Measurements from ENCODE around the gene FBXO10.
A peak's percentile ranks its signal among the peaks of the same experiment; 100 is the strongest.
"Not testable (repeated sequence)": the region's sequence is repeated elsewhere in the genome, so short reads cannot be mapped to it uniquely, and the experiment has no call there.

The FBXO10 gene

GRCh38 chr9:37477443-37477842 is 98.7 kb downstream of the FBXO10 start:
- H3K36me3 ChIP-seq (ENCODE audit: control insufficient read depth in 2 of 2, insufficient read depth in 2 of 2, low read length in 2 of 2); H3K27me3 ChIP-seq (ENCODE audit: control insufficient read depth in 1 of 2, insufficient read depth in 2 of 2, low read length in 2 of 2); H3K9ac ChIP-seq (ENCODE audit: low read length in 2 of 2); H3K27ac ChIP-seq (ENCODE audit: low read length); H3K9me3 ChIP-seq (ENCODE audit: control insufficient read depth in 2 of 2, low read length in 2 of 2); H3K4me3 ChIP-seq (ENCODE audit: low read length in 2 of 2); H3K4me1 ChIP-seq (ENCODE audit: control insufficient read depth, insufficient read depth, low read length): not testable (repeated sequence)

- Histone ChIP-seq H3K27me3 (ENCODE audit: control insufficient read depth in 1 of 2, insufficient read depth in 2 of 2, low read length in 2 of 2) (no peaks in the 10 kb centered on the region), H3K27ac (ENCODE audit: low read length) (no peak overlapping the region), H3K9me3 (ENCODE audit: control insufficient read depth in 2 of 2, low read length in 2 of 2) (peaks cover 0 to 3% of the 10 kb centered on the region in 2 donors), H3K4me3 (ENCODE audit: low read length in 2 of 2) (no peak overlapping the region), H3K36me3 (ENCODE audit: control insufficient read depth in 2 of 2, insufficient read depth in 2 of 2, low read length in 2 of 2) (no peaks in the 10 kb centered on the region), H3K9ac (ENCODE audit: low read length in 2 of 2) (no peak overlapping the region), H3K4me1 (ENCODE audit: control insufficient read depth, insufficient read depth, low read length) (no peaks in the 10 kb centered on the region)
These were observed 99.2 kb downstream of the FBXO10 start for GRCh38 chr9:37476930-37477329.

- H3K36me3 ChIP-seq (ENCODE audit: control insufficient read depth in 2 of 2, insufficient read depth in 2 of 2, low read length in 2 of 2), result no peaks in the 10 kb centered on the region
- peaks cover 0 to 3% of the 10 kb centered on the region in 2 donors for H3K9me3 ChIP-seq (ENCODE audit: control insufficient read depth in 2 of 2, low read length in 2 of 2)
- H3K27ac ChIP-seq (ENCODE audit: low read length), result no peak overlapping the region
- H3K27me3 ChIP-seq (ENCODE audit: control insufficient read depth in 1 of 2, insufficient read depth in 2 of 2, low read length in 2 of 2), result no peaks in the 10 kb centered on the region
- no peak overlapping the region for H3K9ac ChIP-seq (ENCODE audit: low read length in 2 of 2)
- no peaks in the 10 kb centered on the region for H3K4me1 ChIP-seq (ENCODE audit: control insufficient read depth, insufficient read depth, low read length)
- no peak overlapping the region for H3K4me3 ChIP-seq (ENCODE audit: low read length in 2 of 2)
These were observed 101.7 kb downstream of the FBXO10 start for GRCh38 chr9:37474438-37474837.

GRCh38 chr9:37473982-37474381 is 102.2 kb downstream of the FBXO10 start:
- not testable (repeated sequence) for H3K36me3 ChIP-seq (ENCODE audit: control insufficient read depth in 2 of 2, insufficient read depth in 2 of 2, low read length in 2 of 2); H3K9ac ChIP-seq (ENCODE audit: low read length in 2 of 2); H3K9me3 ChIP-seq (ENCODE audit: control insufficient read depth in 2 of 2, low read length in 2 of 2); H3K27ac ChIP-seq (ENCODE audit: low read length); H3K4me1 ChIP-seq (ENCODE audit: control insufficient read depth, insufficient read depth, low read length); H3K4me3 ChIP-seq (ENCODE audit: low read length in 2 of 2); H3K27me3 ChIP-seq (ENCODE audit: control insufficient read depth in 1 of 2, insufficient read depth in 2 of 2, low read length in 2 of 2)

GRCh38 chr9:37471942-37472684 is 104.1 kb downstream of the FBXO10 start:
- H3K9ac ChIP-seq (ENCODE audit: low read length in 2 of 2), result peak overlapping the region; percentile 43 to 57
- H3K27ac ChIP-seq (ENCODE audit: low read length), result peak overlapping the region; percentile 26
- no peaks in the 10 kb centered on the region for H3K36me3 ChIP-seq (ENCODE audit: control insufficient read depth in 2 of 2, insufficient read depth in 2 of 2, low read length in 2 of 2)
- no peaks in the 10 kb centered on the region for H3K4me1 ChIP-seq (ENCODE audit: control insufficient read depth, insufficient read depth, low read length)
- H3K4me3 ChIP-seq (ENCODE audit: low read length in 2 of 2), result peak overlapping the region; percentile 50 to 64
- no peaks in the 10 kb centered on the region for H3K27me3 ChIP-seq (ENCODE audit: control insufficient read depth in 1 of 2, insufficient read depth in 2 of 2, low read length in 2 of 2)
- peaks cover 0 to 3% of the 10 kb centered on the region in 2 donors for H3K9me3 ChIP-seq (ENCODE audit: control insufficient read depth in 2 of 2, low read length in 2 of 2)

- Histone ChIP-seq H3K4me3 (ENCODE audit: low read length in 2 of 2) (no peak overlapping the region), H3K27ac (ENCODE audit: low read length) (no peak overlapping the region), H3K4me1 (ENCODE audit: control insufficient read depth, insufficient read depth, low read length) (peaks cover 16% of the 10 kb centered on the region), H3K36me3 (ENCODE audit: control insufficient read depth in 2 of 2, insufficient read depth in 2 of 2, low read length in 2 of 2) (no peaks in the 10 kb centered on the region), H3K9me3 (ENCODE audit: control insufficient read depth in 2 of 2, low read length in 2 of 2) (no peaks in the 10 kb centered on the region), H3K9ac (ENCODE audit: low read length in 2 of 2) (no peak overlapping the region), H3K27me3 (ENCODE audit: control insufficient read depth in 1 of 2, insufficient read depth in 2 of 2, low read length in 2 of 2) (no peaks in the 10 kb centered on the region)
These were observed 107.6 kb downstream of the FBXO10 start for GRCh38 chr9:37468620-37469019.

GRCh38 chr9:37467530-37467929 is 108.7 kb downstream of the FBXO10 start:
- H3K9ac ChIP-seq (ENCODE audit: low read length in 2 of 2); H3K36me3 ChIP-seq (ENCODE audit: control insufficient read depth in 2 of 2, insufficient read depth in 2 of 2, low read length in 2 of 2); H3K27ac ChIP-seq (ENCODE audit: low read length); H3K9me3 ChIP-seq (ENCODE audit: control insufficient read depth in 2 of 2, low read length in 2 of 2); H3K27me3 ChIP-seq (ENCODE audit: control insufficient read depth in 1 of 2, insufficient read depth in 2 of 2, low read length in 2 of 2); H3K4me3 ChIP-seq (ENCODE audit: low read length in 2 of 2): not testable (repeated sequence)
- H3K4me1 ChIP-seq (ENCODE audit: control insufficient read depth, insufficient read depth, low read length), result peaks cover 24% of the 10 kb centered on the region

- Histone ChIP-seq H3K9ac (ENCODE audit: low read length in 2 of 2) (peak overlapping the region; percentile 70 to 80), H3K36me3 (ENCODE audit: control insufficient read depth in 2 of 2, insufficient read depth in 2 of 2, low read length in 2 of 2) (no peaks in the 10 kb centered on the region), H3K4me3 (ENCODE audit: low read length in 2 of 2) (peak overlapping the region; percentile 80 to 86), H3K4me1 (ENCODE audit: control insufficient read depth, insufficient read depth, low read length) (peaks cover 26% of the 10 kb centered on the region), H3K9me3 (ENCODE audit: control insufficient read depth in 2 of 2, low read length in 2 of 2) (no peaks in the 10 kb centered on the region), H3K27ac (ENCODE audit: low read length) (peak overlapping the region; percentile 96), H3K27me3 (ENCODE audit: control insufficient read depth in 1 of 2, insufficient read depth in 2 of 2, low read length in 2 of 2) (no peaks in the 10 kb centered on the region)
These were observed 110.0 kb downstream of the FBXO10 start for GRCh38 chr9:37466037-37466709.

GRCh38 chr9:37465249-37466036 is 110.7 kb downstream of the FBXO10 start, which contains the start of gene ZBTB5:
Gene ZBTB5, minus strand, starts transcription at chr9:37465450. Its CDS starts 22,899 bp downstream, at chr9:37442551.
- no peaks in the 10 kb centered on the region for H3K27me3 ChIP-seq (ENCODE audit: control insufficient read depth in 1 of 2, insufficient read depth in 2 of 2, low read length in 2 of 2)
- peaks cover 26% of the 10 kb centered on the region for H3K4me1 ChIP-seq (ENCODE audit: control insufficient read depth, insufficient read depth, low read length)
- no peaks in the 10 kb centered on the region for H3K9me3 ChIP-seq (ENCODE audit: control insufficient read depth in 2 of 2, low read length in 2 of 2)
- H3K4me3 ChIP-seq (ENCODE audit: low read length in 2 of 2), result peak within 1 kb of the TSS; percentile 95 to 99
- H3K9ac ChIP-seq (ENCODE audit: low read length in 2 of 2), result peak within 1 kb of the TSS; percentile 97 to 99
- no peaks in the 10 kb centered on the region for H3K36me3 ChIP-seq (ENCODE audit: control insufficient read depth in 2 of 2, insufficient read depth in 2 of 2, low read length in 2 of 2)
- peak within 1 kb of the TSS; percentile 96 for H3K27ac ChIP-seq (ENCODE audit: low read length)

- H3K9ac ChIP-seq (ENCODE audit: low read length in 2 of 2), result peak overlapping the region; percentile 97 to 99
- peaks cover 26% of the 10 kb centered on the region for H3K4me1 ChIP-seq (ENCODE audit: control insufficient read depth, insufficient read depth, low read length)
- no peaks in the 10 kb centered on the region for H3K27me3 ChIP-seq (ENCODE audit: control insufficient read depth in 1 of 2, insufficient read depth in 2 of 2, low read length in 2 of 2)
- H3K36me3 ChIP-seq (ENCODE audit: control insufficient read depth in 2 of 2, insufficient read depth in 2 of 2, low read length in 2 of 2), result no peaks in the 10 kb centered on the region
- peak overlapping the region; percentile 96 for H3K27ac ChIP-seq (ENCODE audit: low read length)
- no peaks in the 10 kb centered on the region for H3K9me3 ChIP-seq (ENCODE audit: control insufficient read depth in 2 of 2, low read length in 2 of 2)
- H3K4me3 ChIP-seq (ENCODE audit: low read length in 2 of 2), result peak overlapping the region; percentile 95 to 99
These were observed 111.5 kb downstream of the FBXO10 start for GRCh38 chr9:37464426-37465248.

Data from stomach smooth muscle (tissue), 2 donors.